Left renal cortex interstitium (tissue), 4 donors: Measurements from ENCODE around the gene XPC. TPM values are rescaled to one million over a fixed set of nuclear protein-coding genes. Genes with fewer than 3 reads are reported as not detected.
"Not testable (repeated sequence)": the region's sequence is repeated elsewhere in the genome, so short reads cannot be mapped to it uniquely, and the experiment has no call there.

ENCODE experiments used
- DNase-seq, 4 donors: peaks; one replicate each; pipeline ENCODE4 v3.0.0-alpha.2; 2013; ENCODE audit warnings: low read depth in 4 of 4, low spot score in 2 of 4, missing footprints in 1 of 4
- polyA plus RNA-seq, 4 donors: library from polyadenylated mRNA; unstranded; fragments of 120-200 nt; gene quantifications; one replicate each; pipeline ENCODE4 v1.2.1, GENCODE V29; 2013; ENCODE audit not compliant: insufficient read length in 4 of 4

The XPC gene
- polyA plus RNA-seq, 4 donors: 42.4 to 53.5 (median 48.7) TPM

- DNase-seq: no peak
Measured at GRCh38 chr3:14122301-14122700, 56.1 kb downstream of the XPC start.

- no peak for DNase-seq
Measured at GRCh38 chr3:14121859-14122258, 56.5 kb downstream of the XPC start.

- not testable (repeated sequence) for DNase-seq
Measured at GRCh38 chr3:14120921-14121448, 57.4 kb downstream of the XPC start.

GRCh38 chr3:14120111-14120920 is 58.1 kb downstream of the XPC start:
- no peak for DNase-seq

- no peak for DNase-seq
Measured at GRCh38 chr3:14119651-14120050, 58.8 kb downstream of the XPC start.

GRCh38 chr3:14118400-14119381 is 59.7 kb downstream of the XPC start:
- DNase-seq: no peak

GRCh38 chr3:14117468-14118399 is 60.7 kb downstream of the XPC start:
- no peak for DNase-seq

GRCh38 chr3:14113965-14114635 is 64.3 kb downstream of the XPC start:
- no peak for DNase-seq

GRCh38 chr3:14110699-14111098 is 67.7 kb downstream of the XPC start:
- DNase-seq: no peak

- not testable (repeated sequence) for DNase-seq
Measured at GRCh38 chr3:14109821-14110220, 68.6 kb downstream of the XPC start.

GRCh38 chr3:14097616-14098391 is 80.6 kb downstream of the XPC start:
- no peak for DNase-seq

GRCh38 chr3:14096742-14097141 is 81.7 kb downstream of the XPC start:
- DNase-seq: no peak

Other genes starting within 250 kb of the XPC start
- 10 to 100 TPM; 16.5 to 21.7 (median 17.6) TPM for gene CHCHD4, start 53.7 kb downstream of the XPC start, polyA plus RNA-seq
- gene TMEM43, start 53.5 kb downstream of the XPC start, polyA plus RNA-seq: 10 to 100 TPM; 52.8 to 63.9 (median 56.9) TPM
- 10 to 100 TPM; 14.2 to 20.4 (median 17.2) TPM for gene LSM3, start 216 bp upstream of the XPC start, polyA plus RNA-seq
- gene SLC6A6, start 224.0 kb upstream of the XPC start, polyA plus RNA-seq: 10 to 100 TPM; 16.0 to 26.0 (median 21.2) TPM